Vagina (tissue), 2 donors: ENCODE results near the gene IQSEC2. TPM values are rescaled to one million over a fixed set of nuclear protein-coding genes. Genes with fewer than 3 reads are reported as not detected.
A peak's percentile ranks its signal among the peaks of the same experiment; 100 is the strongest.

ENCODE experiments used
- DNase-seq, 2 donors: peaks; one replicate each; pipeline ENCODE4 v3.0.0-alpha.2; 2017; ENCODE audit errors: extremely low spot score in 2 of 2
- H3K27ac ChIP-seq: fragments of 200-600 bp; sonication (generic); one replicate; pipeline ENCODE4 v1.5.1; 2019
- H3K27me3 ChIP-seq: fragments of 200-600 bp; sonication (generic); one replicate; pipeline ENCODE4 v1.5.1; 2019
- H3K36me3 ChIP-seq, 2 donors: fragments of 200-600 bp; sonication (generic); one replicate each; pipeline ENCODE4 v1.5.1; 2017 to 2019
- H3K4me1 ChIP-seq: fragments of 200-600 bp; sonication (generic); one replicate; pipeline ENCODE4 v1.5.1; 2019
- H3K4me3 ChIP-seq, 2 donors: fragments of 200-600 bp; sonication (generic); 1 replicate in 1 of 2; 2 replicates in 1 of 2; pipeline ENCODE4 v1.5.1; 2016 to 2019
- H3K9me3 ChIP-seq: fragments of 200-600 bp; sonication (generic); one replicate; pipeline ENCODE4 v1.5.1; 2019
- POLR2A ChIP-seq, 2 donors: fragments of 450-650 bp; IDR thresholded peaks; one replicate each; pipeline ENCODE4 v1.6.1; 2017; ENCODE audit warnings: antibody characterized with exemption in 2 of 2, mild to moderate bottlenecking in 2 of 2, moderate library complexity in 2 of 2
- POLR2AphosphoS5 ChIP-seq, 2 donors: sonication (generic); formaldehyde crosslinking; IDR thresholded peaks; one replicate each; pipeline ENCODE4 v1.9.0; 2017; ENCODE audit warnings: antibody characterized with exemption in 2 of 2, mild to moderate bottlenecking in 2 of 2, low read depth in 1 of 2; ENCODE audit not compliant: insufficient read depth in 1 of 2
- intact Hi-C: fragments of 100-400 bp; cut with DNase I; formaldehyde crosslinking; loops from one replicate; pipeline ENCODE4 v1.15.1; 2023
- total RNA-seq: library from RNA; depleted of rRNA; stranded (reverse); fragments of >200 nt; gene quantifications from one replicate; pipeline ENCODE4 v1.2.3, GENCODE V29; 2016
- TF ChIP-seq, protein P1 (sequence below), 3 experiments: fragments of 450-650 bp in 2 of 3; fragments of 200-600 bp in 1 of 3; sonication (generic) in 1 of 3; IDR thresholded peaks; one replicate each; pipeline ENCODE4 v1.5.1; 2017 to 2019; ENCODE audit warnings: antibody characterized with exemption in 3 of 3, mild to moderate bottlenecking in 2 of 3, moderate library complexity in 2 of 3

Gene IQSEC2
- total RNA-seq, 1 donor from 2014 or later, result 22.8 TPM

DNA sequence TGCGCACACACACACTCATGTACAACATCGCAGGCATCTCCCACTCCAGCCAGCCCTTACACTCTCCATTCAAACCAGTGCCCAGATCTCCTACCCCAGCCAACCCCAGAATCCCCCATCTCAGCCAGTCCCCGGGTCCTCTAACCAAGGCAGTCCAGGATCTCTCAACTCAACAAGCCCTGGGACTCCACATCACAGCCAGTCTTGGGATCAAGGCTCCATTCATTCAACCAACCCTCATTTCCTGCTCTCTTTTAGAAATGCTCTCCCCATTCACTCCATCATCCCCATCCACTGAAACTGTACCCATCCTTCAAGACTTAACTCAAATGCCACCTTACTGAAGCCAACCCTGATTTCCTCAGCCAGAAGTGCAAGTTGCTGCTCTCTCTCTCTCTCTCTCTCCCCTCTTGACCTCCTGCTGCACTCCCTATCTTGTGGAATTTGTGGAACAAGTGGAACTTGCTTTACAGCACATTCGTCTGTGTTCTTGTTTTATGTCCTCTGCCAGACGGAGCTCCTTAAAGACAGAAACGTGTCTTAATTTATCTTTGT lies 40.6 kb upstream of the IQSEC2 start:
- Histone ChIP-seq H3K36me3 (no peaks in the 10 kb centered on the region), H3K27ac (no peak overlapping the region), H3K27me3 (peaks cover 10% of the 10 kb centered on the region), H3K4me3 (peak overlapping the region in 1 of 2 donors; percentile 58), H3K9me3 (no peaks in the 10 kb centered on the region), H3K4me1 (peaks cover 24% of the 10 kb centered on the region)
- intact Hi-C loops, result no loop called here
- no peak for DNase-seq
- TF ChIP-seq, protein P1, sequence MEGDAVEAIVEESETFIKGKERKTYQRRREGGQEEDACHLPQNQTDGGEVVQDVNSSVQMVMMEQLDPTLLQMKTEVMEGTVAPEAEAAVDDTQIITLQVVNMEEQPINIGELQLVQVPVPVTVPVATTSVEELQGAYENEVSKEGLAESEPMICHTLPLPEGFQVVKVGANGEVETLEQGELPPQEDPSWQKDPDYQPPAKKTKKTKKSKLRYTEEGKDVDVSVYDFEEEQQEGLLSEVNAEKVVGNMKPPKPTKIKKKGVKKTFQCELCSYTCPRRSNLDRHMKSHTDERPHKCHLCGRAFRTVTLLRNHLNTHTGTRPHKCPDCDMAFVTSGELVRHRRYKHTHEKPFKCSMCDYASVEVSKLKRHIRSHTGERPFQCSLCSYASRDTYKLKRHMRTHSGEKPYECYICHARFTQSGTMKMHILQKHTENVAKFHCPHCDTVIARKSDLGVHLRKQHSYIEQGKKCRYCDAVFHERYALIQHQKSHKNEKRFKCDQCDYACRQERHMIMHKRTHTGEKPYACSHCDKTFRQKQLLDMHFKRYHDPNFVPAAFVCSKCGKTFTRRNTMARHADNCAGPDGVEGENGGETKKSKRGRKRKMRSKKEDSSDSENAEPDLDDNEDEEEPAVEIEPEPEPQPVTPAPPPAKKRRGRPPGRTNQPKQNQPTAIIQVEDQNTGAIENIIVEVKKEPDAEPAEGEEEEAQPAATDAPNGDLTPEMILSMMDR (IDR thresholded peaks at IDR 0.05), result no peak
- TF ChIP-seq POLR2AphosphoS5 (IDR thresholded peaks at IDR 0.05; ENCODE audit: insufficient read depth in 1 of 2, low read depth in 1 of 2) (no peak), POLR2A (IDR thresholded peaks at IDR 0.05) (no peak)

GRCh38 chrX:53321230-53321942 lies 40.0 kb upstream of the IQSEC2 start:
- peaks cover 10% of the 10 kb centered on the region for H3K27me3 ChIP-seq
- intact Hi-C loops, result no loop called here

GRCh38 chrX:53320543-53321229 lies 39.3 kb upstream of the IQSEC2 start:
- TF ChIP-seq POLR2AphosphoS5 (IDR thresholded peaks at IDR 0.05; ENCODE audit: insufficient read depth in 1 of 2, low read depth in 1 of 2) (no peak), POLR2A (IDR thresholded peaks at IDR 0.05) (no peak)
- Histone ChIP-seq H3K4me1 (peaks cover 24% of the 10 kb centered on the region), H3K9me3 (no peaks in the 10 kb centered on the region), H3K36me3 (no peaks in the 10 kb centered on the region), H3K4me3 (peak overlapping the region; percentile 56 to 58), H3K27me3 (peaks cover 10% of the 10 kb centered on the region), H3K27ac (no peak overlapping the region)
- DNase-seq, result no peak
- intact Hi-C loops, result no loop called here

More at GRCh38 chrX:53321230-53321942, 40.0 kb upstream of the IQSEC2 start:
- Histone ChIP-seq H3K9me3 (no peaks in the 10 kb centered on the region), H3K4me1 (peaks cover 24% of the 10 kb centered on the region), H3K4me3 (peak overlapping the region; percentile 56 to 58), H3K27ac (no peak overlapping the region), H3K36me3 (no peaks in the 10 kb centered on the region)
- TF ChIP-seq POLR2A (IDR thresholded peaks at IDR 0.05) (no peak), POLR2AphosphoS5 (IDR thresholded peaks at IDR 0.05; ENCODE audit: insufficient read depth in 1 of 2, low read depth in 1 of 2) (no peak)
- TF ChIP-seq, protein P1 (IDR thresholded peaks at IDR 0.05), result no peak
- DNase-seq, result no peak

DNA sequence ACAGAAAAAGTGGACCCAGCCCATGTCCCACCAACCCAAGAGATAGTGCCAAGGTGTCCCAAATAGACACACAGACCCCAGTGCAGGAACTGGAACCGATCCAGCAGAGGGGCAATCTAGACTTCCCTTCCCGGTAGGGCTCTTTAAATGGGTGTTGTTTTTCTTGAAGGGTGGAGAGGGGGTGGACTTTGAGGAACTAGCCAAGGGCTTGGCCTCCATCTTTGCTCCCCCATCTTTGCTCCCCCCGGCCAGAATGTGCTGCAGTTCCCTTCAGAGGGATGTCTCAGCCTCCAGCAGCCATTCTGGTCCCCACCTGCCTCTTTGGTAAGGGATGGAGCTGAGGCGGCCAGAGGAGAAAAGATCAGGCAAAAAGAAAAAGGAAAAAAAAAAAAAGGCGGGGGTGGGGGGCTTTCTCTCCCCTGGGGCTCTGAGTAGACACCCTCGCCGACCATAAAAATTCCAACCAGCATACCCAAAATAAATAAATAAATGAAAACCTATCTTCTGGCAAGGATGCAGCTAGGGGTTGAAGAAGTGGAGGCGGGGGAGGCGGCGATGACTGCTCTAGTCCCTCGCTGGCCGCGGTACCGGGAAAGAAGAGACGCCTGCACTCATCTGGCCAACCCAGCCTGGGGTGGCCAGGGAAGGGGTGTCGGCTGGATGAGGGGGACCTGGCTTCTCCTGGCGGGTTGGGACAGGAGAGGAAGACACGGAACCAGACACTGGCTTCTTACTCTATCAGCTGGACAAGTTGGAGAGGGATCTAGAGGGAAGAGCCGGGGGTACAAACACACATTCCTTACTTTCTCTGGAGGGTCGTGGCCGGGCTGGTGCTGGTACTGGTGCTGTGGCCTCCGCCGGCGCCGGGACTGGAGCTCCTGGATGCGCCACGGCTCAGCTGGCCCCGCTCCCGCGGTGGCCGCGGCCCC lies 38.5 kb upstream of the IQSEC2 start:
- peaks cover 10% of the 10 kb centered on the region for H3K27me3 ChIP-seq
- DNase-seq, result no peak
- peaks cover 24% of the 10 kb centered on the region for H3K4me1 ChIP-seq
- intact Hi-C loops, result loop anchor here (10.0 kb wide), 1 partner anchor 115 kb away; the partner anchor contains the start of gene HSD17B10
- TF ChIP-seq POLR2AphosphoS5 (IDR thresholded peaks at IDR 0.05; ENCODE audit: insufficient read depth in 1 of 2, low read depth in 1 of 2) (no peak), POLR2A (IDR thresholded peaks at IDR 0.05) (no peak)
- TF ChIP-seq, protein P1 (IDR thresholded peaks at IDR 0.05), result no peak
- H3K27ac ChIP-seq, result no peak overlapping the region
- peak overlapping the region; percentile 56 to 58 for H3K4me3 ChIP-seq
- no peaks in the 10 kb centered on the region for H3K9me3 ChIP-seq
- no peaks in the 10 kb centered on the region for H3K36me3 ChIP-seq
